GM12878 (cell line): ENCODE data around the gene NAA60. TPM values are rescaled to one million over a fixed set of nuclear protein-coding genes. Genes with fewer than 3 reads are reported as not detected.

ENCODE experiments used
- ATAC-seq: fragments of 200-7000 bp; cut with Tn5 transposase; 3 replicates; pipeline ENCODE4 v1.9.1; 2020; ENCODE audit warnings: mild to moderate bottlenecking, moderate library complexity
- BruUV-seq: library from RNA; stranded (reverse); fragments of 400-500 nt; replicated peaks from 2 replicates; lab custom pipeline; 2021; lab: Mats Ljungman, UMichigan
- CTCF ChIA-PET: fragments of 300-600 bp; sonication (Branson Sonifier 250); formaldehyde crosslinking; extraction: SDS; loops from one replicate; lab custom pipeline; 2021; ENCODE audit warnings: inconsistent platforms; lab: Yijun Ruan, JAX
- POLR2A ChIA-PET: fragments of 350-600 bp; formaldehyde crosslinking; extraction: SDS; loops from one replicate; lab custom pipeline; 2021; ENCODE audit warnings: inconsistent platforms; lab: Charles Lee
- RAD21 ChIA-PET: fragments of 300-600 bp; sonication (Branson Sonifier 250); formaldehyde crosslinking; loops from one replicate; lab custom pipeline; 2023; ENCODE audit warnings: antibody characterized with exemption; ENCODE audit not compliant: unreplicated experiment; lab: Charles Lee
- SMC1A ChIA-PET: fragments of 300-600 bp; sonication (Branson Sonifier 250); formaldehyde crosslinking; loops from one replicate; lab custom pipeline; 2023; ENCODE audit not compliant: unreplicated experiment, uncharacterized antibody; lab: Charles Lee
- DNase-seq: peaks from one replicate; pipeline ENCODE4 v3.0.0-alpha.2; 2011; ENCODE audit warnings: low read depth, low spot score
- FAIRE-seq: peaks from 3 replicates; lab custom pipeline; 2011; peaks lifted over from hg19 to GRCh38; lab: Jason Lieb, UNC
- H2AFZ ChIP-seq: 2 replicates; pipeline ENCODE4 v1.6.0; 2011; ENCODE audit warnings: low read depth, low read length, control low read depth; ENCODE audit not compliant: control insufficient read depth
- H3K27ac ChIP-seq: 2 replicates; pipeline ENCODE4 v1.5.1; 2011; ENCODE audit warnings: control low read depth; ENCODE audit not compliant: control insufficient read depth, insufficient read depth
- H3K27me3 ChIP-seq, 2 experiments: replicated peaks in 1 of 2; 2 replicates each; pipeline versions ENCODE4 v1.6.0 to v1.6.1; 2011; ENCODE audit warnings: low read length in 1 of 2; ENCODE audit not compliant: control insufficient read depth in 2 of 2, insufficient read depth in 2 of 2
- H3K36me3 ChIP-seq, 2 experiments: 2 replicates each; pipeline ENCODE4 v1.5.1; 2011; ENCODE audit warnings: low read length in 1 of 2; ENCODE audit not compliant: control insufficient read depth in 2 of 2, insufficient read depth in 2 of 2
- H3K4me1 ChIP-seq: 2 replicates; pipeline ENCODE4 v1.6.1; 2011; ENCODE audit warnings: mild to moderate bottlenecking, low read length, moderate library complexity, mixed read lengths; ENCODE audit not compliant: control insufficient read depth, insufficient read depth
- H3K4me2 ChIP-seq: 2 replicates; pipeline ENCODE4 v1.6.0; 2011; ENCODE audit warnings: control low read depth; ENCODE audit not compliant: control insufficient read depth, insufficient read depth
- H3K4me3 ChIP-seq: fragments of 200-600 bp; sonication (generic); 2 replicates; pipeline ENCODE4 v1.5.1; 2016
- H3K79me2 ChIP-seq: 2 replicates; pipeline ENCODE4 v1.6.0; 2011; ENCODE audit warnings: low read length; ENCODE audit not compliant: control insufficient read depth, insufficient read depth
- H3K9ac ChIP-seq: 2 replicates; pipeline ENCODE4 v1.8.0; 2011; ENCODE audit warnings: low read length, control low read depth, mixed read lengths; ENCODE audit not compliant: control insufficient read depth, insufficient read depth
- H3K9me3 ChIP-seq: replicated peaks from 3 replicates; pipeline ENCODE4 v1.5.1; 2011; ENCODE audit warnings: mild to moderate bottlenecking, low read length; ENCODE audit not compliant: control insufficient read depth, insufficient read depth
- H4K20me1 ChIP-seq: 2 replicates; pipeline ENCODE4 v1.6.0; 2011; ENCODE audit not compliant: control insufficient read depth, insufficient read depth
- ATF2 ChIP-seq: IDR thresholded peaks from 2 replicates; pipeline ENCODE4 v1.6.1; 2012; ENCODE audit warnings: low read length, inconsistent platforms
- CBX5 ChIP-seq: sonication (generic); IDR thresholded peaks from 2 replicates; pipeline ENCODE4 v1.6.1; 2016; ENCODE audit warnings: low read depth, moderate library complexity, mild to moderate bottlenecking, inconsistent platforms
- CHD4 ChIP-seq: fragments of 200-600 bp; sonication (generic); IDR thresholded peaks from 2 replicates; pipeline ENCODE4 v1.6.1; 2016; ENCODE audit warnings: mild to moderate bottlenecking
- FOXK2 ChIP-seq: fragments of 450-650 bp; IDR thresholded peaks from 2 replicates; pipeline ENCODE4 v1.6.1; 2017; ENCODE audit warnings: mild to moderate bottlenecking, moderate library complexity
- GABPA ChIP-seq: IDR thresholded peaks from 2 replicates; pipeline ENCODE4 v1.6.1; 2014; ENCODE audit warnings: antibody characterized with exemption, low read depth, mild to moderate bottlenecking, inconsistent platforms
- HCFC1 ChIP-seq: fragments of 150-350 bp; IDR thresholded peaks from 2 replicates; pipeline ENCODE4 v1.6.1; 2014; ENCODE audit warnings: low read length
- IKZF2 ChIP-seq, 2 experiments: fragments of 450-650 bp; IDR thresholded peaks; 2 replicates each; pipeline ENCODE4 v1.6.1; 2017; ENCODE audit warnings: mild to moderate bottlenecking in 2 of 2, moderate library complexity in 2 of 2
- JUNB ChIP-seq: IDR thresholded peaks from 2 replicates; pipeline ENCODE4 v1.6.1; 2016; ENCODE audit warnings: antibody characterized with exemption, mild to moderate bottlenecking
- KLF5 ChIP-seq: fragments of 450-650 bp; IDR thresholded peaks from 2 replicates; pipeline ENCODE4 v1.6.1; 2014; ENCODE audit warnings: mild to moderate bottlenecking; ENCODE audit not compliant: partially characterized antibody
- MLLT1 ChIP-seq: fragments of 450-650 bp; IDR thresholded peaks from 2 replicates; pipeline ENCODE4 v1.6.1; 2016; ENCODE audit warnings: mild to moderate bottlenecking
- POLR2A ChIP-seq: IDR thresholded peaks from 2 replicates; pipeline ENCODE4 v1.6.1; 2011; ENCODE audit warnings: low read depth, mild to moderate bottlenecking, low read length
- RAD51 ChIP-seq: fragments of 450-650 bp; IDR thresholded peaks from 2 replicates; pipeline ENCODE4 v1.6.1; 2016; ENCODE audit warnings: moderate library complexity, mild to moderate bottlenecking, inconsistent platforms
- USF1 ChIP-seq: IDR thresholded peaks from 2 replicates; pipeline ENCODE4 v1.6.1; 2011; ENCODE audit warnings: borderline replicate concordance, low read depth, mild to moderate bottlenecking, moderate library complexity, mixed read lengths, low read length; ENCODE audit not compliant: insufficient read depth; ENCODE audit errors: extremely low read length
- ZNF217 ChIP-seq: fragments of 450-650 bp; IDR thresholded peaks from 2 replicates; pipeline ENCODE4 v1.6.1; 2017; ENCODE audit warnings: antibody characterized with exemption, mild to moderate bottlenecking
- ZNF384 ChIP-seq: IDR thresholded peaks from 2 replicates; pipeline ENCODE4 v1.6.1; 2012; ENCODE audit warnings: low read depth, mild to moderate bottlenecking, low read length, improper control_type of control experiment, borderline replicate concordance
- ZSCAN29 ChIP-seq: fragments of 450-650 bp; IDR thresholded peaks from 2 replicates; pipeline ENCODE4 v1.6.1; 2017; ENCODE audit warnings: mild to moderate bottlenecking, moderate library complexity
- WGBS: methylation state at CpG from one replicate; pipeline ENCODE4 v1.1.6; 2016; ENCODE audit warnings: low lambda C conversion rate; ENCODE audit not compliant: insufficient replicate concordance, insufficient coverage; ENCODE audit errors: missing lambda C conversion rate; 5-methylcytosine and 5-hydroxymethylcytosine counted together
- in situ Hi-C: fragments of 300-500 bp; cut with MboI; formaldehyde crosslinking; loops from 9 replicates; pipeline ENCODE4 v1.14.3; 2018; ENCODE audit warnings: mixed read lengths
- intact Hi-C: fragments of 100-400 bp; cut with micrococcal nuclease; formaldehyde crosslinking; loops from one replicate; pipeline ENCODE4 v1.14.2; 2022; ENCODE audit not compliant: unreplicated experiment
- polyA plus RNA-seq, 11 experiments: library from polyadenylated mRNA; depleted of rRNA in 4 of 11; unstranded in 6 of 11; stranded (reverse) in 5 of 11; fragments of >200 nt; fragmentation: Nextera tagmentation in 4 of 11; fragmentation: Illumina TruSeq in 1 of 11; extraction: Ambion mirVana in 4 of 11; extraction: Trizol in 1 of 11; gene quantifications; 1 replicate in 1 of 11; 2 replicates in 10 of 11; pipeline versions ENCODE4 v1.2.1 to v1.2.3, GENCODE V29; 2011 to 2016; ENCODE audit warnings: inconsistent platforms in 2 of 11, missing spikeins in 2 of 11, low read depth in 1 of 11
- total RNA-seq, 4 experiments: library from RNA; depleted of rRNA in 3 of 4; stranded (reverse); fragments of >200 nt in 3 of 4; fragmentation: Illumina TruSeq in 1 of 4; extraction: Trizol in 1 of 4; gene quantifications; 2 replicates each; pipeline versions ENCODE4 v1.2.1 to v1.2.3, GENCODE V29; 2013 to 2021

Gene NAA60
- total and polyA plus RNA-seq, 10 of the 15 experiments (the other 5 are each of a cell fraction or from before 2014, with no cell fraction given): 6.2 to 43.1 (median 34.6) TPM

GRCh38 chr16:3408561-3409197 is 34.8 kb upstream of the NAA60 start:
- Histone ChIP-seq H3K9ac (no peak overlapping the region), H4K20me1 (no peaks in the 10 kb centered on the region), H3K27me3 (no peaks in the 10 kb centered on the region), H3K4me1 (no peaks in the 10 kb centered on the region), H3K4me2 (no peak overlapping the region), H2AFZ (no peak overlapping the region), H3K79me2 (no peaks in the 10 kb centered on the region), H3K4me3 (no peak overlapping the region), H3K27ac (no peak overlapping the region), H3K9me3 (peaks cover 36% of the 10 kb centered on the region), H3K36me3 (peaks cover 2 to 11% of the 10 kb centered on the region in 2 experiments)
- RAD21 ChIA-PET: no interaction called here
- in situ Hi-C loops: no loop called here
- SMC1A ChIA-PET: interaction anchor here (0.6 kb wide), 1 partner anchor 55 kb away, joined by 3 read pairs; no protein-coding TSS in a partner anchor
- CTCF ChIA-PET: no interaction called here
- POLR2A ChIA-PET: no interaction called here
- DNase-seq (no peak), ATAC-seq (no peak), FAIRE-seq (no peak)
- no TSS peak for BruUV-seq
- intact Hi-C loops: loop anchor here (10.0 kb wide), 2 partner anchors 96 to 124 kb away; partner anchors contain the start of genes CLUAP1 and ZNF263
- TF ChIP-seq CBX5: peak; percentile 100
- peak; percentile 70; the same call in 1 of the 2 replicates for TF ChIP-seq ZNF217
- no peak for TF ChIP-seq ZSCAN29
- peak; percentile 95 for TF ChIP-seq KLF5
- TF ChIP-seq MLLT1: 0 out of 2 replicates have a peak, but pooled peaks have one; percentile 33
- TF ChIP-seq JUNB: no peak
- TF ChIP-seq HCFC1: no peak
- no peak for TF ChIP-seq POLR2A
- no peak for TF ChIP-seq CHD4
- no peak for TF ChIP-seq RAD51
- TF ChIP-seq GABPA: no peak
- TF ChIP-seq IKZF2 (IDR thresholded peaks at IDR 0.05): no peak
- no peak for TF ChIP-seq FOXK2
- TF ChIP-seq USF1: no peak
- no peak for TF ChIP-seq ATF2
- TF ChIP-seq ZNF384: no peak
- WGBS: 92% methylated on average over 12 of the region's 12 CpGs
